H1 (cell line): ENCODE measurements around the gene ATP2B3. TPM values are rescaled to one million over a fixed set of nuclear protein-coding genes. Genes with fewer than 3 reads are reported as not detected.
"Not testable (repeated sequence)": the region's sequence is repeated elsewhere in the genome, so short reads cannot be mapped to it uniquely, and the experiment has no call there.

Source experiments
- CTCF ChIA-PET: fragments of 300-600 bp; sonication (Branson Sonifier 250); formaldehyde crosslinking; loops from one replicate; lab custom pipeline; 2021; ENCODE audit not compliant: partially characterized antibody; lab: Charles Lee
- POLR2A ChIA-PET: fragments of 300-600 bp; sonication (Branson Sonifier 250); formaldehyde crosslinking; loops from one replicate; lab custom pipeline; 2021; ENCODE audit warnings: inconsistent platforms; ENCODE audit not compliant: partially characterized antibody; lab: Charles Lee
- DNase-seq, 2 experiments: peaks; one replicate each; pipeline versions ENCODE4 v3.0.0 to v3.0.0-alpha.2; 2010 to 2022; ENCODE audit warnings: low spot score in 2 of 2, low read depth in 1 of 2, mixed read lengths in 1 of 2
- FAIRE-seq: peaks from 2 replicates; lab custom pipeline; 2011; peaks lifted over from hg19 to GRCh38; lab: Jason Lieb, UNC
- H2AFZ ChIP-seq: 2 replicates; pipeline ENCODE4 v1.8.1; 2012; ENCODE audit warnings: low read length, inconsistent platforms
- H2AK5ac ChIP-seq: 2 replicates; pipeline ENCODE4 v1.6.1; 2013; ENCODE audit warnings: low read depth, low read length
- H2BK120ac ChIP-seq: replicated peaks from 2 replicates; pipeline ENCODE3; 2013; ENCODE audit warnings: low read depth, low read length, inconsistent platforms
- H2BK12ac ChIP-seq: 2 replicates; pipeline ENCODE4 v1.6.1; 2013; ENCODE audit warnings: low read depth, low read length
- H2BK15ac ChIP-seq: 2 replicates; pipeline ENCODE4 v1.6.1; 2013; ENCODE audit warnings: low read length
- H2BK20ac ChIP-seq: 2 replicates; pipeline ENCODE4 v1.6.1; 2013; ENCODE audit warnings: low read length
- H2BK5ac ChIP-seq: 2 replicates; pipeline ENCODE4 v1.6.1; 2013; ENCODE audit warnings: low read depth, low read length
- H3K14ac ChIP-seq: 2 replicates; pipeline ENCODE4 v1.6.1; 2013; ENCODE audit warnings: inconsistent platforms; ENCODE audit not compliant: insufficient read length
- H3K18ac ChIP-seq: 2 replicates; pipeline ENCODE4 v1.6.1; 2013; ENCODE audit warnings: low read length; ENCODE audit errors: extremely low read depth
- H3K23ac ChIP-seq: 2 replicates; pipeline ENCODE4 v1.6.1; 2013; ENCODE audit warnings: inconsistent platforms; ENCODE audit not compliant: insufficient read length
- H3K23me2 ChIP-seq: 2 replicates; pipeline ENCODE4 v1.6.1; 2013; ENCODE audit warnings: low read depth, low read length
- H3K27ac ChIP-seq: 2 replicates; pipeline ENCODE4 v1.6.1; 2011; ENCODE audit warnings: low read depth, low read length, inconsistent platforms
- H3K27me3 ChIP-seq, 4 experiments: replicated peaks in 1 of 4; 1 replicate in 1 of 4; 2 replicates in 3 of 4; pipeline versions ENCODE4 v1.6.1 to v1.8.1; 2011 to 2013; ENCODE audit warnings: low read length in 3 of 4, mild to moderate bottlenecking in 3 of 4, inconsistent platforms in 2 of 4, mixed read lengths in 2 of 4, moderate library complexity in 1 of 4; ENCODE audit not compliant: control insufficient read depth in 3 of 4, insufficient read depth in 3 of 4; ENCODE audit errors: extremely low read depth in 1 of 4
- H3K36me3 ChIP-seq, 4 experiments: 2 replicates each; pipeline versions ENCODE4 v1.6.1 to v1.8.1; 2011 to 2013; ENCODE audit warnings: mild to moderate bottlenecking in 4 of 4, low read length in 3 of 4, moderate library complexity in 2 of 4, control low read depth in 1 of 4, inconsistent platforms in 1 of 4; ENCODE audit not compliant: insufficient read depth in 4 of 4, control insufficient read depth in 2 of 4
- H3K4ac ChIP-seq: replicated peaks from 2 replicates; pipeline ENCODE3; 2013; ENCODE audit warnings: low read length, low read depth, mixed read lengths, inconsistent platforms; ENCODE audit not compliant: insufficient read length
- H3K4me1 ChIP-seq, 4 experiments: replicated peaks in 1 of 4; 1 replicate in 1 of 4; 2 replicates in 3 of 4; pipeline versions ENCODE4 v1.6.1 to v1.8.1; 2011 to 2013; ENCODE audit warnings: low read length in 3 of 4, inconsistent platforms in 2 of 4, mixed read lengths in 1 of 4; ENCODE audit not compliant: insufficient read depth in 4 of 4, control insufficient read depth in 3 of 4
- H3K4me2 ChIP-seq, 2 experiments: 2 replicates each; pipeline versions ENCODE4 v1.6.1 to v1.8.1; 2011 to 2013; ENCODE audit warnings: low read depth in 2 of 2, low read length in 2 of 2, control low read depth in 1 of 2, inconsistent platforms in 1 of 2, mild to moderate bottlenecking in 1 of 2; ENCODE audit not compliant: insufficient read depth in 1 of 2
- H3K4me3 ChIP-seq, 4 experiments: fragments of 200-600, 300-600 bp in 1 of 4; sonication (generic), shearing (Covaris generic), sonication (Bioruptor Twin) in 1 of 4; 2 replicates each; pipeline versions ENCODE4 v1.5.1 to v1.8.1; 2011 to 2016; ENCODE audit warnings: low read length in 4 of 4, low read depth in 3 of 4, control low read depth in 2 of 4, inconsistent platforms in 2 of 4, mild to moderate bottlenecking in 2 of 4, mixed read lengths in 1 of 4, moderate library complexity in 1 of 4; ENCODE audit not compliant: insufficient read depth in 2 of 4; ENCODE audit errors: extremely low read depth in 1 of 4
- H3K56ac ChIP-seq: replicated peaks from 2 replicates; pipeline ENCODE3; 2013; ENCODE audit warnings: low read depth, mild to moderate bottlenecking, mixed read lengths, low read length, inconsistent platforms; ENCODE audit not compliant: insufficient read length
- H3K79me1 ChIP-seq: 2 replicates; pipeline ENCODE4 v1.6.1; 2013; ENCODE audit warnings: low read depth, low read length, control low read depth
- H3K79me2 ChIP-seq, 2 experiments: 2 replicates each; pipeline versions ENCODE4 v1.6.1 to v1.8.1; 2012 to 2013; ENCODE audit warnings: low read length in 2 of 2, mild to moderate bottlenecking in 2 of 2, inconsistent platforms in 1 of 2; ENCODE audit not compliant: insufficient read depth in 2 of 2, control insufficient read depth in 1 of 2
- H3K9ac ChIP-seq, 4 experiments: replicated peaks in 1 of 4; 1 replicate in 1 of 4; 2 replicates in 3 of 4; pipeline versions ENCODE4 v1.6.1 to v1.8.1; 2011 to 2013; ENCODE audit warnings: low read depth in 3 of 4, low read length in 3 of 4, control low read depth in 2 of 4, mild to moderate bottlenecking in 2 of 4, moderate library complexity in 2 of 4, inconsistent platforms in 1 of 4; ENCODE audit errors: extremely low read depth in 1 of 4
- H3K9me3 ChIP-seq, 2 experiments: 2 replicates each; pipeline versions ENCODE4 v1.6.1 to v1.8.1; 2012 to 2013; ENCODE audit warnings: mild to moderate bottlenecking in 2 of 2, moderate library complexity in 2 of 2, control low read depth in 1 of 2, inconsistent platforms in 1 of 2, low read depth in 1 of 2, low read length in 1 of 2, mixed read lengths in 1 of 2; ENCODE audit not compliant: insufficient read depth in 2 of 2
- H4K20me1 ChIP-seq, 2 experiments: replicated peaks in 1 of 2; 2 replicates each; pipeline versions ENCODE3 to v1.8.1; 2011 to 2013; ENCODE audit warnings: inconsistent platforms in 2 of 2, low read length in 2 of 2, mild to moderate bottlenecking in 1 of 2; ENCODE audit not compliant: insufficient read depth in 2 of 2, control insufficient read depth in 1 of 2
- H4K5ac ChIP-seq: 2 replicates; pipeline ENCODE4 v1.6.1; 2013; ENCODE audit warnings: low read length, low read depth, mixed read lengths, inconsistent platforms; ENCODE audit not compliant: insufficient read length
- H4K8ac ChIP-seq: 2 replicates; pipeline ENCODE4 v1.8.0; 2013; ENCODE audit warnings: mild to moderate bottlenecking, moderate library complexity, low read length, inconsistent platforms; ENCODE audit not compliant: insufficient read depth; ENCODE audit errors: extremely low read depth
- H4K91ac ChIP-seq: replicated peaks from 2 replicates; pipeline ENCODE3; 2013; ENCODE audit warnings: low read length, mixed read lengths, inconsistent platforms; ENCODE audit not compliant: insufficient read length
- WGBS, 2 experiments: shearing (Covaris generic) in 1 of 2; methylation state at CpG; one replicate each; pipeline versions ENCODE4 v1.1.6 to v1.1.7; 2013 to 2015; ENCODE audit warnings: low lambda C conversion rate in 2 of 2, mixed read lengths in 2 of 2, inconsistent platforms in 1 of 2, low coverage in 1 of 2, missing lambda C conversion rate in 1 of 2; ENCODE audit not compliant: insufficient replicate concordance in 2 of 2, insufficient coverage in 1 of 2, insufficient read length in 1 of 2; ENCODE audit errors: extremely low coverage in 1 of 2, missing lambda C conversion rate in 1 of 2; 5-methylcytosine and 5-hydroxymethylcytosine counted together
- polyA plus RNA-seq, 7 experiments: library from polyadenylated mRNA; depleted of rRNA in 3 of 7; stranded (reverse) in 5 of 7; unstranded in 2 of 7; fragments of >200 nt in 5 of 7; fragments of 200-250 nt in 2 of 7; gene quantifications; 1 replicate in 5 of 7; 2 replicates in 1 of 7; 4 replicates in 1 of 7; pipeline versions ENCODE4 v1.2.1 to v1.2.3, GENCODE V29; 2011 to 2013; ENCODE audit warnings: missing spikeins in 2 of 7, mixed read lengths in 2 of 7
- total RNA-seq: library from RNA; stranded (reverse); fragmentation: NEBNext Ultra II Directional; extraction: Animal tissue kit (Norgen Biotek cat#: 25700); gene quantifications from 2 replicates; pipeline ENCODE4 v1.2.1, GENCODE V29; 2021

ATP2B3 gene
- total and polyA plus RNA-seq, 2 of the 8 experiments (the other 6 are each of a cell fraction or from before 2014, with no cell fraction given) = 0.14 to 0.19 TPM

- H3K23me2 ChIP-seq, H4K91ac ChIP-seq, H3K18ac ChIP-seq, H2BK15ac ChIP-seq, H4K5ac ChIP-seq, H2BK120ac ChIP-seq, H3K4me1 ChIP-seq, H2BK12ac ChIP-seq, H2AK5ac ChIP-seq, H3K9ac ChIP-seq, H2AFZ ChIP-seq, H3K23ac ChIP-seq, H4K8ac ChIP-seq, H3K36me3 ChIP-seq, H3K56ac ChIP-seq, POLR2A ChIA-PET, H3K4me3 ChIP-seq, H3K4ac ChIP-seq, H3K79me2 ChIP-seq, H3K9me3 ChIP-seq, FAIRE-seq, DNase-seq, H3K79me1 ChIP-seq, H4K20me1 ChIP-seq, H3K4me2 ChIP-seq, H3K14ac ChIP-seq, H3K27ac ChIP-seq, H2BK20ac ChIP-seq, H2BK5ac ChIP-seq: not testable (repeated sequence)
- 62% methylated on average over 4 of the region's 18 CpGs; no CpG with 5 or more reads in 1 of the 2 experiments for WGBS, 2 experiments
- CTCF ChIA-PET = interaction anchor here (0.9 to 3.6 kb wide), 10 partner anchors 25 to 80 kb away, joined by 3 to 17 read pairs (median 4); no protein-coding TSS in a partner anchor
- H3K27me3 ChIP-seq = peaks cover 0 to 13% (median 5%) of the 10 kb centered on the region in 4 experiments; a peak in 4 of 7 replicates
These were observed 87.4 kb downstream of the ATP2B3 start for GRCh38 chrX:153604666-153605380.
